Inflammatory macrophage treated with lipopolysaccharide for 4 hours (primary cell): Measurements from ENCODE around the gene RMRP.
A peak's percentile ranks its signal among the peaks of the same experiment; 100 is the strongest.
"Not testable (repeated sequence)": the region's sequence is repeated elsewhere in the genome, so short reads cannot be mapped to it uniquely, and the experiment has no call there.

ENCODE experiments used
- DNase-seq: peaks from one replicate; pipeline ENCODE4 v3.0.0-alpha.2; 2020

The RMRP gene

GRCh38 chr9:35640431-35640830 is 17.4 kb downstream of the RMRP start:
- not testable (repeated sequence) for DNase-seq

- DNase-seq, result peak; percentile 69
These were observed 18.2 kb downstream of the RMRP start for GRCh38 chr9:35639631-35640030.

- peak; percentile 62 for DNase-seq
These were observed 18.6 kb downstream of the RMRP start for GRCh38 chr9:35639225-35639624.

- not testable (repeated sequence) for DNase-seq
These were observed 19.1 kb downstream of the RMRP start for GRCh38 chr9:35638751-35639150.

- DNase-seq, result not testable (repeated sequence)
These were observed 20.3 kb downstream of the RMRP start for GRCh38 chr9:35637427-35637955.

GRCh38 chr9:35636877-35637246 is 21.0 kb downstream of the RMRP start:
- not testable (repeated sequence) for DNase-seq

- DNase-seq, result peak; percentile 77
These were observed 21.5 kb downstream of the RMRP start for GRCh38 chr9:35636135-35636876.

GRCh38 chr9:35635730-35636129 is 22.1 kb downstream of the RMRP start:
- no peak for DNase-seq

- no peak for DNase-seq
These were observed 28.2 kb downstream of the RMRP start for GRCh38 chr9:35629597-35629996.

- DNase-seq, result no peak
These were observed 29.3 kb downstream of the RMRP start for GRCh38 chr9:35628389-35628991.

GRCh38 chr9:35627575-35627974 is 30.2 kb downstream of the RMRP start:
- DNase-seq, result no peak

GRCh38 chr9:35619800-35620158 is 38.0 kb downstream of the RMRP start:
- no peak for DNase-seq

- peak; percentile 56 for DNase-seq
These were observed 38.7 kb downstream of the RMRP start for GRCh38 chr9:35618854-35619799.

- DNase-seq, result peak; percentile 66
These were observed 39.5 kb downstream of the RMRP start, which contains the start of gene CD72 for GRCh38 chr9:35618325-35618727. CD72 (minus strand) TSS chr9:35618413; CDS start chr9:35618303, 110 bp downstream.

- no peak for DNase-seq
These were observed 40.3 kb downstream of the RMRP start for GRCh38 chr9:35617548-35617947.

- DNase-seq, result peak; percentile 71
These were observed 40.9 kb downstream of the RMRP start for GRCh38 chr9:35616681-35617459.

GRCh38 chr9:35615981-35616680 is 41.7 kb downstream of the RMRP start:
- no peak for DNase-seq

GRCh38 chr9:35612843-35613242 is 45.0 kb downstream of the RMRP start:
- DNase-seq, result no peak

- not testable (repeated sequence) for DNase-seq
These were observed 45.8 kb downstream of the RMRP start for GRCh38 chr9:35612066-35612465.

GRCh38 chr9:35611230-35611797 is 46.5 kb downstream of the RMRP start:
- peak; percentile 65 for DNase-seq

- no peak for DNase-seq
These were observed 48.0 kb downstream of the RMRP start for GRCh38 chr9:35609820-35610163.
